HG03558 (cell line): ENCODE data around the gene CASP2.
"Not testable (repeated sequence)": the region's sequence is repeated elsewhere in the genome, so short reads cannot be mapped to it uniquely, and the experiment has no call there.

ENCODE experiments used
- ATAC-seq: cut with Tn5 transposase; IDR thresholded peaks from one replicate; pipeline ENCODE4 v1.9.1; 2021; ENCODE audit warnings: moderate number of reproducible peaks; ENCODE audit not compliant: unreplicated experiment; ENCODE audit errors: extremely low read depth

CASP2 gene

GRCh38 chr7:143289888-143290287, 1.7 kb downstream of the CASP2 start:
- ATAC-seq: not testable (repeated sequence)

GRCh38 chr7:143290293-143290692, 2.1 kb downstream of the CASP2 start:
- ATAC-seq: no peak

DNA sequence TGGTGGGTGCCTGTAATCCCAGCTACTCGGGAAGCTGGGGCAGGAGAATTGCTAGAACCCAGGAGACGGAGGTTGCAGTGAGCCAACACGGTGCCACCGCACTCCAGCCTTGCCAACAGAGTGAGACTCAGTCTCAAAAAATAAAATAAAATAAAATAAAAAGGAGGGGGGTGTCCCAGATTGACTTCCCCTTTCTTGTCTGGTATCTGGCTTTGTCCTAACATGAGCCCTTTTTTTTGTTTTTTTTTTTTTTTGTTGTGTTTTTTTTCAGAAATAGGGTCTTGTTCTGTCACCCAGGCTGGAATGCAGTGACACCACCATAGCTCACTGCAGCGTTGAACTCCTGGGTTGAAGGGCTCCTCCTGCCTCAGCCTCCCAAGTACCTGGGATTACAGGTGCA, 4.7 kb downstream of the CASP2 start:
- ATAC-seq: no peak

- no peak for ATAC-seq
These were observed 7.7 kb downstream of the CASP2 start for GRCh38 chr7:143295870-143296269.

GRCh38 chr7:143296686-143297085, 8.5 kb downstream of the CASP2 start:
- ATAC-seq: no peak

- ATAC-seq: no peak
These were observed 11.2 kb downstream of the CASP2 start for GRCh38 chr7:143299346-143299745.

DNA sequence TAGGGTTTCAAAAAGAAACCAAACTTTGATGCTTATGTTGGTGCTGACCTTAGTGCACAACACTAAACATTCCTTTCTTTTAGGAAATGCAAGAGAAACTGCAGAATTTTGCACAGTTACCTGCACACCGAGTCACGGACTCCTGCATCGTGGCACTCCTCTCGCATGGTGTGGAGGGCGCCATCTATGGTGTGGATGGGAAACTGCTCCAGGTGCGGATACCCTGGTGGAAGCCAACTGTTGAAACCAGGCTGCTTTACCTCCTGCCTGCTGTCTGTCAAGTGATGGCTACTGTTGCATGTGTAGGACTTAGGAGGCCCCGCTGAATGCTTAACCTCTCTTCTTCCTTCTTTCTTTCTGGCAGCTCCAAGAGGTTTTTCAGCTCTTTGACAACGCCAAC, 11.7 kb downstream of the CASP2 start:
- no peak for ATAC-seq

DNA sequence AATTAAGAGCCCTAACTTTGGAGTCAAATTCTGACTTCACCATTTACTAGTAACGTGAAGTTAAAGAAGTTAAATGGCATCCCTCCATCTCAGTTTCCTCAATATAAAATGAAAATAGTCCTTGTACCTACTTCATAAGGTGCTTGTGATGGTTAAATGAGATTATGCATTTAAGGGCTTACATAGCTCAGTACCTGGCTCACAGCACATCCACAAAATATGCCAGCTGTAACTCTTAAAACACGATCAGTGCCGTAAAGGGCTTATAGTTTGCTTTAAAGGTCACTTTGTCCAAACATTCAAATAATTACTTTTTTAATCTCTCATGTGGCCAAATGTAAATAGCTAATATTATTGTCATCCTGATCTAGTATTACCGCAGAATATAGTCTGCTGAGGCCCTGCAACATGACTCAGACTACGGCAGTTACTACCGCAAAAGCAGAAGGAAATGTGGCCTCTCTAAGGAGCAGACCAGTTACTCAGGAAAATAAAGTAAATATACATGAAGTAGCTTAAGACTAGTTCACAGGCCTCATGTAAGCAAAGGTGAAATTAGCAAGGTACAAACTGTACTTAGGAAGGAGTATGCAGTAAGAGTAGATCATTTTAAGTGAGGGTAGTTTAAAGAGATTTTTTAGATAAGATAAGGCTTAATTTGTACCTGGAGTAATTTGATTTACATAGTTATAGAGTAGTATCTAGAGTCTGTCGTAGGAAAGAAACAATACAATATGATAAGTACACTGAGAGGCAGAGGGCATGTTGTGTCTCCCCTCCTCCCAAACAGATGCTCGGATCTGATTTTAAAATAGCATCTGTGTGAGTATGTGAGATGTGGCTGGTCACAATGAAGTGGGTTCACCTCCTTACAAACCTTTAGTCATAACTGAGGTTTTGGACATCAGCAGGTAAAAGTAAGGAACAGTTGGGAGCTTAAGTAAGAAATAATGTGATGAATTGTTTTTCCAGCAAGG, 13.1 kb downstream of the CASP2 start:
- ATAC-seq: no peak

DNA sequence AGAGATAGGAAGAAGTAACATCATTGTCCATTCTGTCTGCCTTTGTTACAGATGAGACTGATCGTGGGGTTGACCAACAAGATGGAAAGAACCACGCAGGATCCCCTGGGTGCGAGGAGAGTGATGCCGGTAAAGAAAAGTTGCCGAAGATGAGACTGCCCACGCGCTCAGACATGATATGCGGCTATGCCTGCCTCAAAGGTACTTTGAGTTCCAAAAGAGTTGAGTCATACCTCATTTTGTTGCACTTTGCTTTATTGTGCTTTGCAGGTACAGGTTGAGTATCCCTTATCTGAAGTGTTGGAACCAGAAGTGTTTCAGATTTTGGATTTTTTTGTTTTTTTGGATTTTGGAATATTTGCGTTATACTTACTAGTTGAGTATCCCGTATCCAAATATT, 15.6 kb downstream of the CASP2 start:
- no peak for ATAC-seq

GRCh38 chr7:143304938-143305337, 16.8 kb downstream of the CASP2 start:
- no peak for ATAC-seq

DNA sequence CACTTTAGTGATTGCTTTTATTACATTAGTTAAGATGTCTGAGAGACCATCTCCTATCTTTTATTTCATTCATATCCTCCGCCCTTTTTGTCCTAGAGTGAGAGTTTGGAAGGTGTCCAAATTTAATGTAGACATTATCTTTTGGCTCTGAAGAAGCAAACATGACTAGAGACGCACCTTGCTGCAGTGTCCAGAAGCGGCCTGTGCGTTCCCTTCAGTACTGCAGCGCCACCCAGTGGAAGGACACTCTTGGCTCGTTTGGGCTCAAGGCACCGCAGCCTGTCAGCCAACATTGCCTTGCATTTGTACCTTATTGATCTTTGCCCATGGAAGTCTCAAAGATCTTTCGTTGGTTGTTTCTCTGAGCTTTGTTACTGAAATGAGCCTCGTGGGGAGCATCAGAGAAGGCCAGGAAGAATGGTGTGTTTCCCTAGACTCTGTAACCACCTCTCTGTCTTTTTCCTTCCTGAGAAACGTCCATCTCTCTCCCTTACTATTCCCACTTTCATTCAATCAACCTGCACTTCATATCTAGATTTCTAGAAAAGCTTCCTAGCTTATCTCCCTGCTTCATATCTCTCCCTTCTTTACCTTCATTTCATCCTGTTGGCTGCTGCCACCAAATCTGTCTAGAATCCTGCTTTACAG, 17.4 kb downstream of the CASP2 start:
- no peak for ATAC-seq

- no peak for ATAC-seq
These were observed 20.5 kb downstream of the CASP2 start for GRCh38 chr7:143308632-143309031.

DNA sequence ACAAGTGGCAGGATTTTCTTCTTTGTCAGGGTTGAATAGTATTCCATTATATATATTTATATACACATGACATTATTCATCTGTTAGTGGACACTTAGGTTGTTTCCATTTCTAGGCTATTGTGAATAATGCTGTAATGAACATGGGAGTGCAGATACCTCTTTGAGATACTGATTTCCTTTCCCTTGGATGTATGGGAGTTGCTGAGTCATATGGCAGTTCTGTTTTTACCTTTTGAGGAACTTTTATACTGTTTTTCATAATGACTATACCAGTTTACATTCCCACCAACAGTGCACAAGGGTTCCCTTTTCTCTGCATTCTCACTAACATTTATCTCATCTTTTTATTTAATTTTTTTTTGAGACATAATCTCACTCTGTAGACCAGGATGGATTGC, 26.0 kb downstream of the CASP2 start:
- no peak for ATAC-seq

DNA sequence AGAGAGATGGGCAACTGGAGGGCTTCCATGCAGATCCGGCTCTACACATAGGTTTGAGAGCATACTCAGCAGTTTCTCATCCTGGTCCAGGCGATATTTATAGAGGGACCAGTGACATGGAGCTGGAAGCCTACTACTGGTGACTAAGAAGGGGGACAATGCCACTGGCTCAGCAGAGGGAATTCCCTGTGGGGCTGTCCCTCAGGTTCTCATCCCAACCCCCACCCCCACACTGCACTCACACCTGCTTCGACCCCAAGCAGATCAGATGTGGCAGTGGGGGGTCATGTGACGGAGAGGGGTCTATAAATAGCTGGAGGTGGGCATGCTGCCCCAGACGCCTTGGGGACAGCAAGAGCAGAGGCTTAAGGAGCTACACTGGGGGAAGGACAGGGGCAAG, 27.6 kb downstream of the CASP2 start, which contains the start of gene CLCN1:
Gene CLCN1 (plus strand): TSS at position 336 of the 400 bp plus-strand sequence. CDS start 102 bp downstream, outside the sequence.
- no peak for ATAC-seq

DNA sequence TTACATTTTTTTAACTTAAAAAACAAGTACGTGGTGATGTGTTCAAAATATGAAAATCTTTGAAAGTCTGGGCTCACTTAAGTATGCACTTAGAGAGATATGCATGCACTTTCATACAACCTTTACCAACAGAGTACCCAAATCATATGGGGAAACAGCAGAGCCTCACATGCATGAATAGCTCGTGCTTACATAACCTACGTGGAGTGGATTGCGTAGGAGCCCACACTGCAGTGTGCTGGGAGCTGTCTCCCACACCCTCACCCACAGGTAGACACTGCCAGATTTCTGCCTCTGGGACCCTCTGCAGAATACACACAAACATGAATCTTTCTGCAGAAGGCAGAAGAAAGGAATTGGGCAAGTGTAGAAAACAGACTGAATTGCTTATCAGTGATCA, 28.3 kb downstream of the CASP2 start:
- ATAC-seq: no peak

DNA sequence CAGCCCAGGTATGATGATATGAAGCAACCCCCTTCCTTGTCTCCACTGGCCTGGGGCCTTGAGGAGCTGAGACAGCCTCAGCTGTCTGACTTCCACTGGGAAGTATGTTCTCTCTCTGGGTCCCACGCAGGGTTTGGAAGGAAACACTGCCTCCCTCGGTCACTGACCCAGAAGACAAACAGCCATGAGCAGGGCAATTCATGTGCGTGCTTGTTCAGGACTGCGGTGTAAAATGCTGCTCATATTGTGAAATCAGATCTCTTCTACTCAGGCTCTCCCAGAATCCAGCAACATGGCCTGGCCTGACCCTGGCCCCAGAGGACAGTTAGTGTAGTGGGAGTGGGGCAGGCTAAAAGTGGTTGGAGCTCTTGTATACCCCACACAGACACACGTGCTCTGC, 30.5 kb downstream of the CASP2 start:
- no peak for ATAC-seq

GRCh38 chr7:143320620-143321019, 32.5 kb downstream of the CASP2 start:
- no peak for ATAC-seq

DNA sequence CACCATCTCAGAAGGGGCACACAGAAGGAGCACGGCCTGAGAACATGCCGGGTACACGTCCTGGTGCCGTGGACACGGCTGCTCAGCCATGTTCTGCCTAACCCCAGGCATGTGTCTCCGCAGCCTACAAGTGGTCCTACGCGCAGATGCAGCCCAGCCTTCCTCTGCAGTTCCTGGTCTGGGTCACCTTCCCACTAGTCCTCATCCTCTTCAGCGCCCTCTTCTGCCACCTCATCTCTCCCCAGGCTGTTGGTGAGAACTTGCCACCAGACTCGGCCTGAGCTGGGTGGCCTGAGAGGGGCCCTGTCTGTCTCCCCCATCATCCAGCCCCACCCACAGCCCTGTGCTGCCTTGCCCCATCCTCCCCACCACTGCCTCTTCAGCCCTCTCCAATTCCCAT, 33.1 kb downstream of the CASP2 start:
- no peak for ATAC-seq

GRCh38 chr7:143321734-143322133, 33.6 kb downstream of the CASP2 start:
- ATAC-seq: no peak

DNA sequence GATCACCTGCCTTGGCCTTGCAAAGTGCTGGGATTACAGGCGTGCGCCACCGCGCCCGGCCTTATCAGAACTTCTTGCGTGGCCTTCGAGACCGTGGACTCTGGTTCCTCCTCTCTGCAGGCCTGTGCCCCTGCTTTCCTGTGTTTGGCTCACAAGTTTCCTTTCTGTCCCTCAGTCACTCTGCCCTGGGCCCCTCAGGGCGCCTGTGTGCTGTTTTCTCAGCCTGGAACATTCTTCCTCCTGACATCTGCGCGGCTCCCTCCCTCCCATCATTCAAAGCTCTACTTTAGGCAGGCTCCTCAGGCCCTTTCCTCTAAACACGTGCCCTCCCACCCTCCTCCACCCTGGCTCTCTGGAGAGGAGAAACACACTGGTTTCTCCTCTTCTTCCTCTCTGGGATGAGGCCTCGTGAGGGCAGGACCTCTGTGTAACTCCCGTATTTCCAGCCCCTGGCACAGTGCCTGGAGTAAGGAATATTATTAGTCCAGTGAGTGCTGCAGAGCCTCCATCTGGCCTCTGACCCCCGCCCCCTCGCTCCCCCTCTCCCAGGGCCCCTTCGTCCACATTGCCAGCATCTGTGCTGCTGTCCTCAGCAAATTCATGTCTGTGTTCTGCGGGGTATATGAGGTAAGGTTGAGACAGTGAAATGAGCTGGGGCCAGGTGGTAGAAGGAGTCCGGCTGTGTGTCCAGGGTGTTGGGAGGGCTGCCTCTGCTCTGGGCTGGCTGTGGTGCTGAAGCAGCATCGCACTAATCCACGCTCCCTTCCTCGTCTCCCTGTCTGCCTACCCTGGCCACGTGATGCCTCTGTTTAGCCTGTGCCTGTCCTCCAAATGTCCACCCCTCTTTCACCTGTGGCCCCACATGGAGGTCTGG, 34.8 kb downstream of the CASP2 start:
- no peak for ATAC-seq

GRCh38 chr7:143323653-143324052, 35.5 kb downstream of the CASP2 start:
- no peak for ATAC-seq
